NCI-H510A (cell line): ENCODE measurements around the gene CHAMP1.

Experiments used
- DNase-seq: peaks from one replicate; lab custom pipeline; 2025; lab: John Stamatoyannopoulos, UW

CHAMP1 gene, protein sequence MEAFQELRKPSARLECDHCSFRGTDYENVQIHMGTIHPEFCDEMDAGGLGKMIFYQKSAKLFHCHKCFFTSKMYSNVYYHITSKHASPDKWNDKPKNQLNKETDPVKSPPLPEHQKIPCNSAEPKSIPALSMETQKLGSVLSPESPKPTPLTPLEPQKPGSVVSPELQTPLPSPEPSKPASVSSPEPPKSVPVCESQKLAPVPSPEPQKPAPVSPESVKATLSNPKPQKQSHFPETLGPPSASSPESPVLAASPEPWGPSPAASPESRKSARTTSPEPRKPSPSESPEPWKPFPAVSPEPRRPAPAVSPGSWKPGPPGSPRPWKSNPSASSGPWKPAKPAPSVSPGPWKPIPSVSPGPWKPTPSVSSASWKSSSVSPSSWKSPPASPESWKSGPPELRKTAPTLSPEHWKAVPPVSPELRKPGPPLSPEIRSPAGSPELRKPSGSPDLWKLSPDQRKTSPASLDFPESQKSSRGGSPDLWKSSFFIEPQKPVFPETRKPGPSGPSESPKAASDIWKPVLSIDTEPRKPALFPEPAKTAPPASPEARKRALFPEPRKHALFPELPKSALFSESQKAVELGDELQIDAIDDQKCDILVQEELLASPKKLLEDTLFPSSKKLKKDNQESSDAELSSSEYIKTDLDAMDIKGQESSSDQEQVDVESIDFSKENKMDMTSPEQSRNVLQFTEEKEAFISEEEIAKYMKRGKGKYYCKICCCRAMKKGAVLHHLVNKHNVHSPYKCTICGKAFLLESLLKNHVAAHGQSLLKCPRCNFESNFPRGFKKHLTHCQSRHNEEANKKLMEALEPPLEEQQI

DNA sequence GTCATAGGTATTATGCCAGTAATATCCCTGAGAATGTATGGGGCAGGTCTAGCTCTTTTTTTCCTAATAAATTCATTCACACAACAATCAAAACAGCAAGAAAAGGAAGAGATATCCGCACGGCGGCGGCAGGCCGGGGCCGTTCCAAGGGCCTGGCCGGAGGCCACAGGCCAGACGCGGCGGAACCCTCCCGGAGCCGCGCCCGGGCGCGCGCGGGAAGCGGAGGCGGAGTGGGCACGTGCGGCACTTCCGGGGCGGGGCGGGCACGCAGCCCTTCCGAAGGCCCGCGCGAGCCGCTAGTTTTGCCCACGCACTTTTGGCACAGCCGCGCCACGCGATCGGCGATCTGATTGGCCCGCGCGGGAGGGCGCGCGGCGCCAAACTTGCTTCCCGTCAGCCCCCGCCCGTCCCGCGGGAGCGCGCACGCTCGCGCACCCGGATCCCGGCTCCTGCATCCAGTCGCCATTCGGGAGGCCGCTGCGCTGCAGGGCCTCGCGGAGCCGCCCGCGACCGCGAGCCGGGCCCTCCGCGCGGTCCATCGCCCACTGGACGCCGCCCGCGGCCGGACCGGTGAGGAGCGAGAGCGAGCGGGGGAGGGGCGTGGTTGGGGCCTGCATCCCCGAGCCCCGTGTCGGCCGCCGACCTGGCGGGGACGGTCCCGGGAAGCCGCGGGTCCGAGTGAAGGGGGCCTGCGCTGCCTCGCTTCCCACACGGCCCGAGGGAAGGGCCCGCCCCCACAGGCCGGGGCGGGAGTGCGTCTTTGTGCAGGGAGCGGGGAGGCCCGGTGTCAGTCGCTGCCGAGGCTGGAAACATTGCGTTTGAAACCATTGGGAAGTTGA is at the start of gene CHAMP1:
Gene CHAMP1, plus strand, starts transcription at position 430 of the 839 bp plus-strand sequence. CDS start 9,340 bp downstream, outside the sequence.
- peak; percentile 74 for DNase-seq

DNA sequence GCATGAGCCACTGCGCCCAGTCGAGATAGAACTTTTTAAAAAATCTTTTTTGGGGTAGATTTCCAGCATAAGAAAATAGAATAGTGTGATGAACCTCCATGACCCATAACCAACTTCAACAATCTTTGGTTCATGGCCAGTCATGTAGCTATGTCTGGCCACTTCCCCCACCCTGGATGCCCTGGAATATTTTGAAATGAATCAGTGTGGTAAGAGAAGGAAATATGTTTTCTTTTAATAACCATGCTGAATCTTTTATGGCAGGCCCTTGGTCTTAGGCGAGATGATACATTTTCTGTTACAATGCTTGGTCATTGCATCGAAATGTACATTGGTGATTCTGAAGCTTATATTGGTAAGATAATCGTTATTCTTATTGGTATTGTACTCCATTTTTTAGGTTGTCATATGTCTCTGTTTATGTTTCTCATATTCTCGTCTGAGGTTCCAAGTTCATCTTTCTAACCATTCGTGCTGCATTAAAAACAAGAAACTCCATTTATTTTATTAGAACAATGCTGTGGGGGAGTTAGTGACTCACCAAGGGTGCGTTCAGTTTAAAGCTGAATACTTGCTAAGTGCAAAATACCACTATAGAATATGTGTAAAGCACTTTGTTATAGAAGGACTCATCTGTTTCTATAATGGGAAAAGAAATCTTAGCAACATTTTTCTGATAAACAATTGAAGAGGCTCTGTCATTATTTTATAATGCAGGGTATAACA is 49.3 kb upstream of the CHAMP1 start:
- no peak for DNase-seq

DNA sequence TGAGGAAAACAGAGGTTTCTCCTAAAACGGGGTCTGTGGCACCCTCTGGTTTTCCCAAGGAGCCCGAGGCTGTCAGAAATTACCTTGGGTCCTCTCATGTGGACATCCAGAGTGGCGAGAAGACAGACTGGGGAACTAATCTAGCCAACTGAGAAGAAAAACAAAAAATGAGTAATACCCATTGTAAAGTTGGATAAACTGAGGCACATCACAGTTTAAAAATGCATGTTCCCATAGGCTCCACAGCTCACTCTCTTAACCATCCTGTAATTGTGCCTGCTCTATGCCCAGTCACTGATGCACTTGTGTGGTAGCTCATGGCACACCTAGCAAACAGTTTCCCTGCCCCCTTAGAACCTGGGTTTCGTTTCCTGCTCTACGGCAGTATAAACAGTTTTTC is 48.1 kb upstream of the CHAMP1 start:
- no peak for DNase-seq

DNA sequence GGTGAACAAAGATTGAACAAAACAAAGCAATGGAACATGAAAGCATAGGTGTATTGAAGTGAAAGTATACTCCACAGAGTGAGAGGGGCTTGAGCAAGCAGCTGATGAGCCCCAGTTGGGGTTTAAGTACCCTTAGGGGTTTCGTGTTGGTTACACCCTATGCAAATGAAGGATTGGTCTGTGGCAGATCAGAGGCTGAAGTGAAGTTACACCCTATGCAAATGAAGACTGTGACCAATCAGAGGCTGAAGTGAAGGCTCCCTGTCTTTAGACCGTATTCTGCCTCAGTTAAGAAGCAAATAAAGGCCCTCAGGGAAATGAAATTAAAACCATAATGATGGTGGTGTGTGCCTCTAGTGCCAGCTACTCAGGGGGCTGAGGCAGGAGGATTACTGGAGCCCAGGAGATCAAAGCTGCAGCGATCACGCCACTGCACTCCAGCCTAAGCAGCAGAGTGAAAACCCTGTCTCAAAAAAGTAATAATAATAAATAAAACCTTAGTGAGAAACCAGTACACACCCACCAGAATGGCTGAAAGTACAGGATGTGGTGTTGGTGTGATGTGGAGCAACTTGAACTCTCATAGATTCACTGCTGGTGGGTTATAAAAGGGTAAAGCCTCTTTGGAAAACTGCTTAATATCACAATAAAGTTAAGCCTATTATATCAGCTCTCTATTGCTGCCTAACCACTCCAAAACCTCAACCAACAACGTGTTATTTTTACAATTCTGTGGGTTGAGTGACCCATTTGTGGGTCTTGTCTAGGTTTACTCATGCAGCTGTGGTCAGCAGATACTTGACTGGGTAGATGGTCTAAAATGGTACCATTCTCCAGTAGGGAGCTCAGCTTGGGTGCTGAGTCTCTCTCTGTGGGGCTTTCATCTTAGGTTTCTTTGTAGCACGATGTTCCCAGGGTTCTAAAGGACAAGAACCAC is 45.7 kb upstream of the CHAMP1 start:
- DNase-seq = no peak

DNA sequence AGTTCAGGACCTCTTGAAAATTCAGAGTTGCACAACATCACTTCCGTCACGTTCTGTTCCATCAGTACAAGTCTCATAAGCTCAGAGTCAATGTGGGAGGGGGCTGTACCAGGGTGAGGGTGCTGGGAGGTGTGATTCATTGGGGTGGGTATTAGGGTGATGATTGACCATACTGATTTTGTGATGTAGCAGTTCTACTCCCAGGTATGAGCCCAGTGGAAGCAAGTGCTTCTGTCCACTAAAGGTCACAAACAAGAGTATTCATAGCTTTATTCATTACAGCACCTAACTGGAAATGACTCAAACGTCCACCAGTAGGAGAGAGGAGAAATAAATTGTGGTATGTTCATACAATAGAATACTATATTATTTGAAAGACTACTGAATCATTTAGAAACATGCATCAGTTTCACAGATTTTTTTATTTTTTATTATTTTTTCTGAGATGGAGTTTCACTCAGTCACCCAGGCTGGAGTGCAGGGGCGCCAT is 45.0 kb upstream of the CHAMP1 start:
- no peak for DNase-seq

DNA sequence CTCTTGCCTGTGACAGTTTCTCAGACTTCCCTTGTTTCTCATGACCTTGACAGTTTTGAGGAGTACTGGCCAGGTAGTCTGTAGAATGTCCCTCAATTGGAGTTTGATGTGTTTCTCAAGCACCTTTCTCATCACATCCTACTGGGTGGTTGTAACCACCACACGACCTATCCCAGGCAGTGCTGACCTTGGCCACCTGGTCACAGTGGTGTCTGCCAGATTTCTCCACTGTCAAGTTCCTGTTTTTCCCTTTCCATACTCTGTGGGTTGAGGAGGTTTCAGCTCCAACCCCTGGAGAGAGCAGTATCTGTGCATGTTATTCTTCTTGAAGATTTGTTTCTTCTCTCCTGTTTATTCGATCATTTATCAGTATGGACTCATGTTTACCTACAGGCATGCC is 41.3 kb upstream of the CHAMP1 start:
- DNase-seq = no peak

DNA sequence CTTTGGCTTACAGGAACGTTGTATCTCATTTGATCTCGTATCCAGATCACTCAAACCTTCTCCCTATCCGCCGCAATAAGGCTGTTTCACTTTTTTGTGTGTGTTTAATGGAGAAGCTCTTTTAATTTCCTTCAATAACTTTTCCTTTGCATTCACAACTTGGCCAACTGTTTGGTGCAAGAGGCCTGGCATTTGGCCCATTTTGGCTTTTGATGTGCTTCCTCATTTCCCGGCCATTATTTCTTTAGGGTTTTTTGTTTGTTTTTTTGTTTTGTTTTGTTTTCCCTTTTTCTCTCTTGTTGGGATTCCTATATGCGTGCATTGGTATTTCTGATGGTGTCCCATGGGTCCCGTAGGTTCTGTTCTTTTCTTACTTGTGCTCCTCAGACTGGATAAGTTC is 39.0 kb upstream of the CHAMP1 start:
- no peak for DNase-seq

DNA sequence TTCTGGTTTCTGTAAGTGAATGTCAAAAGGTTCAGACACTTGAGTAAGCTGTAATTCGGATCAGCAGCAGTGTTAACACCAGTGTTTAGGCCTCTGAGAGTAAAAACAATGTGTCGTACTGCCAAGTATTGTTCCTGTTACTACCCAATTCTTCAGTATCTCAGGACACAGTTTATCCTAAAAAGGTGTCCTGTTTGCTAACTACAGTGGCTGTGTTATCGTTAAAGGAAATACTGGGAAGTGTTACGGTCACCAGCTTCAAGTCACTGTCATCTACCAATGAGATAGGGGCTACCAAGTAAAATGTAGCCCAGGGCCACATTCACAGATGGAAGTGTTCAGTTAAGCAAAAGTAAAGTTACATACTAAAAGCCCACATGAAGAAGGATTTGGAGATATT is 35.2 kb upstream of the CHAMP1 start:
- no peak for DNase-seq

DNA sequence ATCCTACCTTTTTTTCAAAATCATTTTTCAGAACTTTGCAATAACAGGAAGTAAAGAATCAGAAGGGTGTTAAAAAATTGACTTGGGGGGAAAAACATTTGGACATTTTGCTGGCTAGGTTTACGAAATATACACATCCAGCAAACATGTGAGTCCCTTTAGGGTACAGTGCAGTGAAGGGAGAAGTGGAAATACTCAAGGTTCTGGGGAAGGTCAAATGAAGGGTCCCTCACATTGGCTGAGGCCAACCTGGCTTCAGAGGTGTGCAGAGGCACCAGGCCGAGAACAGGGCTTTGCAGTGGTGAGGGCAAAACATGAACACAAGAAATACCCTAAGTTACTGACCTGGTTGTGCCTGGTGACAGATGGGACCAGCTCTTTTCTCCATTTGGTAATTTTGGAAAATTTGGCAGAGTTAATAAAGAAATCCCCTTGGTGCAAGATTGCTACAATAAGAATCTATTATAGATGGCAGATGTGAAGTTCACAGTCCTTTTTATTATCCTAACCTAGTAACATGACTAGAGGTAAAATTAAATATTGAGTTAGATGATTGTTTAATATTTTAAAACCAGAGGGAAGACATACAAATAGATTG is 34.4 kb upstream of the CHAMP1 start:
- DNase-seq = no peak

DNA sequence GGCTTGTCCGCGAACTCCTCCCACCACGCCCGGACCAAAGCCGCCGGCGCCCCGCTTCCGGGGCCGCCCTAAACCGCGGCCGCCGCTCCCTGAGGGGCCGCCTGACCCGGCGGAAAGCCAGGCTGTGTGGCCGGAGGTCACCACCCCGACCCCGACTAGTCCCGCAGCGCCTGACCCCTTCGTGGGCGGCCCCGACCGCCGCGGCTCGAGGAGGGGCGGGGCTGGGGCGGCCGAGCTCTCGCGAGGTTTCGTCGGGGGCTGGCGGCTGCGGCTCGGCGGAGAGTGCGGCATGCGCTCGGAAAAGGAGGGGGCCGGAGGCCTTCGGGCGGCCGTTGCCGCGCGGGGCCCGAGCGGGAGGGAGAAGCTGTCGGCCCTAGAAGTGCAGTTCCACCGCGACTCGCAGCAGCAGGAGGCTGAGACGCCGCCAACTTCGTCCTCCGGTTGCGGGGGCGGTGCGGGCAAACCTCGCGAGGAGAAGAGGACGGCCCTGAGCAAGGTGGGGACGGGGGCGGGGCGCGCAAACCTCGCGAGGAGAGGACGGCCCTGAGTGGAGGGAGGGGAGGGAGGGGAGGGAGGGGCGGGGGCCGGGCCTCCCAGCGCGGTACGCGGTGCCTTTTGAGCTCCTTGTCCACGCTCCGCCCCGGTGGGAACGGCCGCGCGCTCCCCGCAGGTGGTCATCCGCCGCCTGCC is 32.8 kb upstream of the CHAMP1 start, which contains the start of gene UPF3A:
Gene UPF3A, plus strand, starts transcription at position 251 of the 690 bp plus-strand sequence. Its CDS starts 39 bp downstream, at position 290.
- DNase-seq = peak; percentile 68

DNA sequence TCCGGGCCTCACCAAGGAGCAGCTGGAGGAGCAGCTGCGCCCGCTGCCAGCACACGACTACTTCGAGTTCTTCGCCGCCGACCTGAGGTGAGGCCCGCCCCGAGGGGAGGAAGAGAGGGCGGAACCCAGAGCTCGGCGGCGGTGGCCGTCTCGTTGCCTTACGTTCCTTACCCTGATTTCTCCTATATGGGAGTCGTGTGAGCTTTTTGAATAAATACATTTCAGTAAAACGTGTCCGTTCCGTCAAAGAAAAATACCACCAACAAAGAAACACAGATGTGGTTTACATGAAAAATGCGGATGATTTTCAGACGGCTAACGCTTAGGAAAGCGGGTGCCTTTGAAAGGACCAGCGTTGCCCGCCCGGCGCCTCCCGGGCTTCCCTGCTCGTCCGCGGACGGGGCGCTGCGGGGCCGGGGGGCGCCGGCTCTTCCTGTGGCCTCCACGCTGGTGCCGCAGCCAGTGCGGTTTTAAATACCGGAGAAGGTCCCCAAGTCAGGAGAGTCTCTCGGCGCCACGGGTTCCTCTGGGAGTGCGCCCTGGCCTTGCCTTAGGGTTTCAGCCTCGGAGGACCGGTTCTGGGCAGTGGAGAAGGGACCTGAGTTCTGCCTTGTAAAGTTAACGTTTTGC is 32.1 kb upstream of the CHAMP1 start:
- DNase-seq = no peak

DNA sequence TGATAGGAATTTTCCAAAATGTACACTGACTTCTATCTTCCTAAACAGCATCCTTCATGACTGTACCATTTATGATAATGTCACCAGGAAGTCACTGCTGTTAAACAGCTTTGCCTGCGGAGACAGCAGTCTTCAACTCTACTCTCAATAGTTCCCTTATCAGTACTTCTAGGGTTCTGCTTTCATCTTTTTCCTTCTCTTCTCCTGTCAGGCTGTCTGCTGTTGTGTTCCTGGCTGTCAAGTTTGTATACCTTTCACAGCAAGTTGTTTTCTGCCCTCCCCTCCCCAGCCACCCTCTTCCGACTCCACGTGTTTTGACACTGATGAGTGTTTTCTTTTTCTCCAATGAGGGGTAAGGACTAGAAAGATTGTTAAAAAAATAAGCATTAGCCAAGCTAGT is 30.7 kb upstream of the CHAMP1 start:
- no peak for DNase-seq

DNA sequence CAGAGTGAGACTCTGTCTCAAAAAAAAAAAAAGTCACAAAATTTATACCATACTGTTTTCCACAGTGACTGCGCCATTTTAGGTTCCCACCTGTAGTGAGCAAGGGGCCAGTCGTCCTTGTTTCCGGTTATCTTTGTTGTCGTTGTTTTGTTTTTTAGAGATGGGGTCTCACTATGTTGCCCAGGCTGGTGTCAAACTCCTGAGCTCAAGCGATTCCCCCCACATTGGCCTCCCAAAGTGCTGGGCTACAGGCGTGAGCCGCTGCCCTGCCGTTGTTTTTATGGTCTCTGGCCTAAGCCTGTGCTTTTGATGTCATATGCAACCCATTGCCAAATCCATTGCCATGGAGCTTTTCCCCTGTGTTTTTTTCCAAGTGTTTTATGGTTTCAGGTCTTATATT is 29.6 kb upstream of the CHAMP1 start:
- no peak for DNase-seq

DNA sequence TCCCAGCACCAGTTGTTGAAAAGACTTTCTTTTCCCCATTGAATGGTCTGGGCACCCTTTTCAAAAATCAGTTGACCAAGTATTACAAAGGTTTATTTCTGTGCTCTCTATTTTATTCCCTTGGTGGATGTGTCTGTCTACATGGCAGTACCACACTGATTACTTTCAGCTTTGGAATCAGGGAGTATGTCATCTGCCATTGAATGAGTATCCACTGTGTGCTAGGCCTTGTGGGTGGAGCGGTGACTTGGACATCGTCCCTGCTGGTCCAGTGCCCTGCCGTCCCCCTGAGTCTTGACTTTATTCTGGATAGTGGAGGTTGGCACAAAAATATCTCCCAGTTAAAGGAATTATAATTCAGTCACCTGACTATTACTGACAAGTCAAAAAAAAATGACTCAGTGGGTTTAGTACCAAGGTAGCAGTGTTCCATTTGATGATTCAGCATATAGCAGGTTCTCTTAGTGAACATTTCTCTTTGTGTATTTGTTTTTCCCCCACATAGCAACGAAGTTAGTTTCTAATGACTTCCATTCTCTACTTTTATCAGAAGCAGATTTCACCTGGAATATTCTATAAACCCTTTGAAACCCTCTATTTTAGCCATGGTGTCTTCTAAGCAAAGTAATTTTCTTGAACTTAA is 29.0 kb upstream of the CHAMP1 start:
- DNase-seq = no peak

DNA sequence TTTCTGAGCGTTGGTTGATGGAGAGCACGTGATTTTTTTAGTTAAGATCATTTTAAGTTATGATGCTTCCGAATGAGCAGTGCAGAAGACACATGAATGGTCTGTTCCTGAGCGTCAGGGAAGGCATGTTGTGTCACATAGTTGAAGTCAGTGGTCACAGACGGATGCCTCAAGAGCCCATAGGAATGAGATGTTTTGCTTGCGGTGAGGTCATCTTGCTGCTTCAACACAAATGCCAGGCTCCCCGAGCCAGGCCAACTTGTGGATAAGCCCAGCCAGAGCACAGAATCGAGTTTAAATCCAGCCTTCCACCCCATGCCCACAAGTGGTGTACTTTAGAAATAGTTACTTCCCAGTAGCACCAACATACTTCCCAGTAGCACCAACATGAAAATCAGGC is 27.5 kb upstream of the CHAMP1 start:
- DNase-seq = no peak

DNA sequence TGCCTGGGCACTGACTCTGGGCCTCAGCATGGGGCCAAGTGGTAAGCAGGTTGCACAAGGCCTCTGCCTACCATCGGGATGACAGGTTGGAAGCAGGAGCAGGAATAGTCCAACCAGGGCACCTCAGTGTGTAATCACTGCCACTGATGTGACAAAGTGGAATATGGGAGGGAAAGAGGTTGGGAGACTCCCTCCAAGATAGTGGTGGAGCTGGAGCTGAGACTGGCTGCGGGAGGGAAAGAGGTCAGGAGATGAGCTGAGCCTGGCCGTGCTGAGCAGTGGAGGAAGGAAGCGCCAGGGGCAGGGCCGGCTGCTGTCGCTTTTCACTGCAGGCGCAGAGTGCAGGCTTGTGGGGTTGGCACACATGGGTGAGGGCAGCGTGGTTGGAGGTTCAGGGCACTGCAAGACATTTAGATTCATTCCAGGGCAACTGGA is 26.1 kb upstream of the CHAMP1 start:
- DNase-seq = no peak

DNA sequence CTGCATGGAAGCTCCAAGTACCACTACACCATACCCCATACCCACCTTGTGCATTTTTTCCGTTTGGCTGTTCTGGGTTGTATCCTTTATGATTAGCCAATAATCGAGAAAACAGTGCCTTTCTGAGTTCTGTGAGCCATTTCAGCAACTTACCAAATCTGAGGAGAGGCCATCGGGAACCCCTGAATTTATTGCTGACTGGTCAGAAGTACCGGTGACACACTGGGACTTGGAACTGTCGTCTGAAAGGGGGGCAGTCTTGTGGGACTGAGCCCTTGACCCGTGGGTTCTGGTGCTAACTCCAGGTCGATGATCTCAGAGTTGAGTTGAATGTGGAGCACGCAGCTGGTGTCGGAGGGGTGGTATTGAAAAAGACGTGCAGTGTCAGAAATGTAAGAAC is 17.9 kb upstream of the CHAMP1 start:
- DNase-seq = no peak

DNA sequence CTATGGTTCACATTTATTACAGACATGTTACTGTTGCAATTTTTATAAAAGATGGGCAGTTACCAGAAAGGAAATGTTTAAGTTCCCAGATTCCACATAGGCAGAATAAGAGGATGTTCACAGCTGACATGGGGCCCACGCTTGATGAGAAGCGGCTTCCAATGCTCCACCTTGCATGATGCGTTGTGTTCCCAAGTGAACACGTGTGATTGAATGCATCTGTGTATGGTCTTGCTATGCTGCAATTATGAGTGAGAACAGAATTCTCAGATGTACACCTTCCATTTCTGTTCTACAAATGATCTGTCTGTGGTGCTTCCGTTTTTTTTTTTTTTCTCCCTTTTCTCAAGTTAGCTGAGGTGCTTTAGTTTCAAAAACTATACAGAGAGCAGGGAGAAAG is 17.4 kb upstream of the CHAMP1 start:
- DNase-seq = no peak
